ENCODE measurements around the gene TADA2A. TPM values are rescaled to one million over a fixed set of nuclear protein-coding genes. Genes with fewer than 3 reads are reported as not detected.

The TADA2A gene
- total RNA-seq, 1 donor, result 15.5 TPM

DNA sequence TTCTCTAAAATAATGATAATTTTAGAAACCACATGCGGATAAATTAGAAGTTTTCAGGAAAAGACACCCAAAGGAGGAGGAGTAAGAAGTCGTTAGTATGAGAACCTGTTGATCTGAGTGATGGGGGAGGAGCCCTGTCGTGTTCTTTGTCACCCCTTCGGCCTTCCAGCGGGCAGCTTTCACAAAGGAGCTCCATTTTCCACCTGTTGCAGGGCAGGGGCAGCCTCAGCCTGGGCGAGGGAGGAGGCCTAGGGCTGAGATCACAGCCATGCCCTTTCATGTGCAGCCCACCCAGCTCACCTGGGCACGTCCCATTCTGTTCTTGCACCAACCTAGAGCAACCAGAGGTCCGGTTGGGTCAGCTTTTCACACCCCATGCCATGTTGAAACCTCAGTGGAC is 88.3 kb downstream of the TADA2A start:
- DNase-seq (ENCODE audit: low read depth), result no peak
- H3K4me3 ChIP-seq (ENCODE audit: low read depth, low read length), result no peak overlapping the region
- no peak for TF ChIP-seq CTCF (IDR thresholded peaks at IDR 0.05; ENCODE audit: insufficient read depth, low read depth, low read length)

GRCh38 chr17:37500378-37500777 is 93.7 kb downstream of the TADA2A start:
- no peak for TF ChIP-seq CTCF (IDR thresholded peaks at IDR 0.05; ENCODE audit: insufficient read depth, low read depth, low read length)
- no peak overlapping the region for H3K4me3 ChIP-seq (ENCODE audit: low read depth, low read length)
- DNase-seq (ENCODE audit: low read depth), result no peak

DNA sequence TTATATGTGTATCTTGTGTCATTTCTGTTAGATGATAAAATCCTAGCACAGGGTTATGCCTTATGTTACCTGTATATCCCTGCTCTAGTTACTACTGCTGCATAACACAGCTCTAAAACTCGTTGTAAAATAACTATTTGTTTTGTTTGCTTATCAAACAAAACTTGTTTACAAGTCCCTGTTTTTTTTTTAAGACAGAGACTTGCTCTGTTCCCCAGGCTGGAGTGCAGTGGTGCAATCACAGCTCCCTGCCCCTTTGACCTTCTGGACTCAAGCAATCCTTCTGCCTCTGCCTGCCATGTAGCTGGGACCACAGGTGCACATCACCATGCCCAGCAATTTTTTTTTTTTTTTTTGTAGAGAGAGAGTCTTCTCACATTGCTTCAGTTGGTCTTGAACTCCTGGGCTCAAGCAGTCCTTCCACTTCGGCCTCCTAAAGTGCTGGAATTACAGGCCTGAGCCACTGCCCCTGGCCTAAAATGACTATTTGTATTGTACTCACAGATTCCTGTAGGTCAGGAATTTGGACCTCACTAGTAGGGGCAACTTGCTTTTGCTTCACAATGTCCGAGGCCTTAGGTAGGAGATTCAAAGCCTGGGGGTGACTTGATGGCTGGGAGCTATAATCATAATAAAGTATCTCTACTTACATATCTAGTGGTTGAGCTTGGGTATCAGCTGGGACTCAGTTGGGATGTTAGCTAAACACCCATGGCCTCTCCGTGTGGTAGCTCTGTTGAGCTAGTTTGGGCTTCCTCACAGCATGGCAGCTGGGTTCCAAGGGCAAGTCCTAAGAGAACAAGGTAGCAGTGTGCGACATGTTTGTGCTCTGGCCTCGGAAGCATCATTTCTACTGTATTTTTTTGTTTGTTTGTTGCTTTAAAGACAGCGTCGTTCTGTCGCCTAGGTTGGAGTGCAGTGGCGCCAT is 95.6 kb downstream of the TADA2A start:
- no peak for TF ChIP-seq CTCF (IDR thresholded peaks at IDR 0.05; ENCODE audit: insufficient read depth, low read depth, low read length)
- no peak overlapping the region for H3K4me3 ChIP-seq (ENCODE audit: low read depth, low read length)
- DNase-seq (ENCODE audit: low read depth), result peak; percentile 50

DNA sequence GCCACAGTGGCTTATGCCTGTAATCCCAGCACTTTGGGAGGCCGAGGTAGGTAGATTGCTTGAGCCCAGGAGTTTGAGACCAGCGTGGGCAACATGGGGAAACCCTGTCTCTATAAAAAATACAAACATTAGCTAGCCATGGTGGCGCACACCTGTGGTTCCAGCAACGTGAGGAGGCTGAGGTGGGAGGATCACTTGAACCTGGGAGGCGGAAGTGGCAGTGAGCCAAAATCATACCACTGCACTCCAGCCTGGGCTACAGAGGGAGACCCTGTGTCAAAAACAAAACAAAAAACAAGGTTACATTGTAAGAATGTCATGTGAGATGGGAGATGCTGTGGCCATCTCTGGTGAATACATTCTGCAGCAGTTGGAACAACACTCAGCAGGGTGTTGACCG is 96.5 kb downstream of the TADA2A start:
- DNase-seq (ENCODE audit: low read depth), result no peak
- H3K4me3 ChIP-seq (ENCODE audit: low read depth, low read length), result no peak overlapping the region
- TF ChIP-seq CTCF (IDR thresholded peaks at IDR 0.05; ENCODE audit: insufficient read depth, low read depth, low read length), result no peak

- DNase-seq (ENCODE audit: low read depth), result no peak
- TF ChIP-seq CTCF (IDR thresholded peaks at IDR 0.05; ENCODE audit: insufficient read depth, low read depth, low read length), result no peak
- H3K4me3 ChIP-seq (ENCODE audit: low read depth, low read length), result no peak overlapping the region
Observed at GRCh38 chr17:37505333-37505732, 98.6 kb downstream of the TADA2A start.

DNA sequence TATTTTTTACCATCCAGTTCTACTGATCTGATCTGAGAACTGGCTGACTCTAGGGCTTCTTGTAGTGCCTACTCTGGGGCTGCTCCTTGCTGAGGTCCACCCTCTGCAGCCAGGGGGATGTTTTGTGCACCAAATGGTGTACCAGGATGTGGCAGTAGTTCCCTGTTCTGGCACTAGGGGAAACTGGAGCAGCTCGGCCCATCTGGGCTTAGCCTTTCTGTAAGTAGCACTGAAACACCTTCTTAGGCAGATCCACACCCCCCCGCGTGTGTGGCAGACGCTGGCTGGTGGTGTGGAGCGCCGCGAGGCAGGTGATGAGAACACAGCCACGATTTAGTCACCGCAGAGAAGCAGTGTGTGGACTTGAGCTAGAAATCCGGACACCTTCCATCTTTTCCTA is 100.0 kb downstream of the TADA2A start:
- TF ChIP-seq CTCF (IDR thresholded peaks at IDR 0.05; ENCODE audit: insufficient read depth, low read depth, low read length), result peak; percentile 69
- DNase-seq (ENCODE audit: low read depth), result peak; percentile 34
- no peak overlapping the region for H3K4me3 ChIP-seq (ENCODE audit: low read depth, low read length)
